Activated CD8-positive, alpha-beta memory T cell treated with anti-CD3 and anti-CD28 coated beads for 36 hours (primary cell): ENCODE measurements around the gene BARHL1. TPM values are rescaled to one million over a fixed set of nuclear protein-coding genes. Genes with fewer than 3 reads are reported as not detected.

Experiments
- CTCF ChIA-PET: fragments of 350-600 bp; sonication (Branson Sonifier 250); formaldehyde crosslinking; loops from one replicate; lab custom pipeline; 2021; ENCODE audit warnings: antibody characterized with exemption; lab: Charles Lee
- POLR2A ChIA-PET: fragments of 350-600 bp; sonication (Branson Sonifier 250); formaldehyde crosslinking; loops from one replicate; lab custom pipeline; 2021; ENCODE audit warnings: antibody characterized with exemption; lab: Charles Lee
- total RNA-seq, 2 experiments: library from RNA; stranded (reverse); gene quantifications; one replicate each; pipeline ENCODE4 v1.2.3, GENCODE V29; 2021

Gene BARHL1
- total RNA-seq, 2 experiments from 2014 or later: not detected

- POLR2A ChIA-PET: no interaction called here
- CTCF ChIA-PET: interaction anchor here (0.6 kb wide), 1 partner anchor 285 kb away, joined by 3 read pairs; no protein-coding TSS in a partner anchor
Observed at GRCh38 chr9:132584601-132585560, 2.5 kb downstream of the BARHL1 start.

- CTCF ChIA-PET: interaction anchor here (1.9 kb wide), 1 partner anchor 176 kb away, joined by 4 read pairs; the partner anchor contains the start of gene CFAP77
Observed at GRCh38 chr9:132585954-132586829, 3.8 kb downstream of the BARHL1 start.

GRCh38 chr9:132586830-132587591 lies 4.6 kb downstream of the BARHL1 start:
- ChIA-PET POLR2A (interaction anchor here (0.7 kb wide), 1 partner anchor 82 kb away, joined by 3 read pairs; no protein-coding TSS in a partner anchor), CTCF (interaction anchor here (1.9 kb wide), 1 partner anchor 177 kb away, joined by 4 read pairs; the partner anchor contains the start of gene CFAP77)

More at GRCh38 chr9:132585954-132586829, 3.8 kb downstream of the BARHL1 start:
- POLR2A ChIA-PET: no interaction called here

GRCh38 chr9:132587592-132587955 lies 5.2 kb downstream of the BARHL1 start:
- ChIA-PET CTCF (interaction anchor here (1.9 kb wide), 1 partner anchor 177 kb away, joined by 4 read pairs; the partner anchor contains the start of gene CFAP77), POLR2A (interaction anchor here (0.7 kb wide), 1 partner anchor 82 kb away, joined by 3 read pairs; no protein-coding TSS in a partner anchor)

GRCh38 chr9:132588098-132588497 lies 5.7 kb downstream of the BARHL1 start:
- ChIA-PET CTCF (no interaction called here), POLR2A (interaction anchor here (0.7 kb wide), 1 partner anchor 81 kb away, joined by 3 read pairs; no protein-coding TSS in a partner anchor)

GRCh38 chr9:132588501-132589147 lies 6.2 kb downstream of the BARHL1 start:
- POLR2A ChIA-PET: no interaction called here
- CTCF ChIA-PET: interaction anchor here (0.6 kb wide), 1 partner anchor 828 kb away, joined by 3 read pairs; no protein-coding TSS in a partner anchor

GRCh38 chr9:132589148-132590036 lies 7.0 kb downstream of the BARHL1 start:
- ChIA-PET CTCF (interaction anchor here (0.6 kb wide), 1 partner anchor 829 kb away, joined by 3 read pairs; no protein-coding TSS in a partner anchor), POLR2A (no interaction called here)

GRCh38 chr9:132590037-132590317 lies 7.6 kb downstream of the BARHL1 start:
- POLR2A ChIA-PET: no interaction called here
- CTCF ChIA-PET: no interaction called here

GRCh38 chr9:132590318-132591182 lies 8.1 kb downstream of the BARHL1 start:
- ChIA-PET CTCF (no interaction called here), POLR2A (no interaction called here)

- CTCF ChIA-PET: no interaction called here
Observed at GRCh38 chr9:132591244-132591643, 8.8 kb downstream of the BARHL1 start.

GRCh38 chr9:132591751-132592314 lies 9.4 kb downstream of the BARHL1 start:
- POLR2A ChIA-PET: no interaction called here
- CTCF ChIA-PET: no interaction called here

More at GRCh38 chr9:132591244-132591643, 8.8 kb downstream of the BARHL1 start:
- POLR2A ChIA-PET: no interaction called here

- POLR2A ChIA-PET: no interaction called here
- CTCF ChIA-PET: no interaction called here
Observed at GRCh38 chr9:132592451-132592850, 10.0 kb downstream of the BARHL1 start.

GRCh38 chr9:132594412-132594811 lies 12.0 kb downstream of the BARHL1 start:
- CTCF ChIA-PET: no interaction called here

GRCh38 chr9:132595319-132595718 lies 12.9 kb downstream of the BARHL1 start:
- CTCF ChIA-PET: no interaction called here
- POLR2A ChIA-PET: no interaction called here

More at GRCh38 chr9:132594412-132594811, 12.0 kb downstream of the BARHL1 start:
- POLR2A ChIA-PET: no interaction called here

GRCh38 chr9:132596200-132596599 lies 13.8 kb downstream of the BARHL1 start:
- CTCF ChIA-PET: no interaction called here
- POLR2A ChIA-PET: no interaction called here
